GM12873 (cell line): Measurements from ENCODE around the gene LZIC.

Source experiments
- TF ChIP-seq, protein P1 (sequence below): IDR thresholded peaks from 2 replicates; pipeline ENCODE4 v1.5.1; 2012; ENCODE audit warnings: low read depth, mild to moderate bottlenecking, moderate library complexity, low read length, control low read depth; ENCODE audit not compliant: insufficient read depth; ENCODE audit errors: missing control alignments

The LZIC gene

DNA sequence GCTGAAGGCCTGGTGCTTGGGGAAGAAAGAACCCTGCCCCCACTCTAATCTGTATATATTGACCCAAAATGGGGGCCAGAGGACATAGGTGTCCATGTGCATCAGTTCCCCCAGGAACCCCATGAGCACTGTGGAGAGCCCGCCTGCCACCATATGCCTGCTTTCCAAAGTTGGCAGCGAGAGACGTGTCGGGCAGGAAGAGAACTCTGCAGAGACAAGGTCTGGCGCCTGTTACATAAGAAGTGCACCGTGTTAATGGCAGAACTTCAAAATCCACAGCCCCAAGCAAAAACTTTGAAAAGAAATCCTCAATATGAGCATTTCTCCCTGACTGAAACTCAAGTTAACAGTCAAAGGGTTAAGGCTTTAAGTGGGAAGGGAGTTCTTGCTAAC, 41.1 kb downstream of the LZIC start:
- TF ChIP-seq, protein P1, sequence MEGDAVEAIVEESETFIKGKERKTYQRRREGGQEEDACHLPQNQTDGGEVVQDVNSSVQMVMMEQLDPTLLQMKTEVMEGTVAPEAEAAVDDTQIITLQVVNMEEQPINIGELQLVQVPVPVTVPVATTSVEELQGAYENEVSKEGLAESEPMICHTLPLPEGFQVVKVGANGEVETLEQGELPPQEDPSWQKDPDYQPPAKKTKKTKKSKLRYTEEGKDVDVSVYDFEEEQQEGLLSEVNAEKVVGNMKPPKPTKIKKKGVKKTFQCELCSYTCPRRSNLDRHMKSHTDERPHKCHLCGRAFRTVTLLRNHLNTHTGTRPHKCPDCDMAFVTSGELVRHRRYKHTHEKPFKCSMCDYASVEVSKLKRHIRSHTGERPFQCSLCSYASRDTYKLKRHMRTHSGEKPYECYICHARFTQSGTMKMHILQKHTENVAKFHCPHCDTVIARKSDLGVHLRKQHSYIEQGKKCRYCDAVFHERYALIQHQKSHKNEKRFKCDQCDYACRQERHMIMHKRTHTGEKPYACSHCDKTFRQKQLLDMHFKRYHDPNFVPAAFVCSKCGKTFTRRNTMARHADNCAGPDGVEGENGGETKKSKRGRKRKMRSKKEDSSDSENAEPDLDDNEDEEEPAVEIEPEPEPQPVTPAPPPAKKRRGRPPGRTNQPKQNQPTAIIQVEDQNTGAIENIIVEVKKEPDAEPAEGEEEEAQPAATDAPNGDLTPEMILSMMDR, result no peak

DNA sequence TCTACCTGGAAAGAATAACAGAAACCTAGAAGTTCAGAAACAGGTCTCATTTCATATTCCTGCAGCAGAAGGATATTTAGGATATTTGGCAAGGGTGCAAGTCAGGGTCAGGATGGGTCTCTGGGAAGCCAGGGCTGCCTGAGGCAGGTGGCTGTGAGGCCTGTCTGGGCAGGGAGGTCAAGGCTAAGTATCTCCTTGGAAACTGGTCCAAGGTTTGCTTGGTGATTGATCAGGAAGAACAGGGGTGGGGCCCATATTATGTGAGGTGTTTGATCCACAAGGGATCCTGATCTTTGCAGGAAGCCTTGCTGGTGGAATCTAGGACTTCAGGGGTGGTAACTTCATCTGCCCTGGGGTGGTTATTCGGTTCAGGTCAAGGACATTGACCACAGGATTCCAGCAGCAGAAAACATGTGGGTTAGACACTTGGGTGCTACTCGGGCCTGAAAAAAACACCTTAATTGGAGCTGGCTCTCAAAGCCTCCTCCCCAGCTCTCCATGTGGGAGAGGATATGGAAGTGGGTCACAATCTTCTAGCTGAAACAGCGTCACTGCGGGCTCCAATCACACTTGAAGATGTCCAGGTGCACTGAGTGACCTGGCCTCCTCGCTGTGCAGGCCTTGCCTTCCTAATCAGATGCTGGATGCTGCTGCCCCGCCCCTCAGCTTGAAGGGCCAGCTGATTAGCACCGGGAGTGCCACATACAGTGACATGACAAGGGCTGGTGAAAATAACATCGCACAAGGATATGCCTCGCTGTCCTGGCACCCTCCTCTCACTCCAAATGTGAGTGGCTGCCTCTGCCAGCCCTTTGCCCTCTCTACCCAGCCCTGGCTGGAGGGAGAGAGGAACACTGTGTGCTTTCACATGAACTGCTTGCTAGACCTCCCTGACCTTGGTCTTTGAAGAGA, 41.8 kb downstream of the LZIC start:
- TF ChIP-seq, protein P1, result no peak

GRCh38 chr1:9900142-9901043, 42.8 kb downstream of the LZIC start:
- TF ChIP-seq, protein P1, result no peak

- TF ChIP-seq, protein P1, result no peak
Observed at GRCh38 chr1:9894115-9894514, 49.1 kb downstream of the LZIC start.

DNA sequence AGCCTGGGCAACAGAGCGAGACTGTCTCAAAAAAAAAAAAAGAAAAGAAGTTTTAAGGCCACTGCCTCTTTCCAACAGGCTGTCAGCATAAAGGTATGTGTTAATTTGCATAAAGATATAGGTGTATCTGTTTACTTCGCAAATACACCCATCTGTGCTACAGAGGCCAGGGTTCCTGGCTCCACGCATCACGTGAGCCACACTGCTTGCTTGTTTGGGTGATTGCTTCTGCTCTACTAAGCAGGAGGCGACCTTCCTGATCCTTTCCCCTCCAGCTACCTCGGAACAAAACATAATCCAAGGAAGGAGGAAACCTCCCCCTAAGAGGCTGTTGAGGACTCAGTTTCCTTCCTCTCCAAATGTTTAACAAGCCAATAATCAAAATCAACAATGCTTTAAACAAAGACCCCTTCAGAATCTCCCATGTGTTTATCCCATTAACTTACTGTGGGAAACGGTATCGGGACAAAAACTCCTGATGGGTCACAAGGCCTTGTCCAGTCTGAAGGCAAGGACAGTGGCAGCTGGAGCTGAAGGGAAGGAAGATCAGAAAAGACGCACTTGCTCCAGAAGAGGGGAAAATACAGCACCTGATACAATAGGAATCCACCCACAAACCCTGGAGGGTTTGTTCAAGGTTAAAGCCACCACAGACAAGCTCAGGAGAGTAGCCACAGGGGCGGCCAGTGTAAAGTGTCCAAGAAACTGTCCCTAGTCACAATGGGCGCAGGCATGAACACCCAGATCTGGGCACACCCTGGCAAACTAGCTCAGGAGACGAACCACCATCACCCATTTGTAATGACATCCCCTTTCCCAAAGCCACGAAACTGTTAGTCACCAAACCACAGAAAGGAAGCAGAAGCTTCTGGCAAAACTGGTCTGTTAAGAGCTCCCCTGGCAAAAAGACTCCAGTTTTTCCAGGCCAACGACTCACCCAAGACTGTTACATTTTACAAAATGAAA, 50.3 kb downstream of the LZIC start:
- TF ChIP-seq, protein P1, result no peak

DNA sequence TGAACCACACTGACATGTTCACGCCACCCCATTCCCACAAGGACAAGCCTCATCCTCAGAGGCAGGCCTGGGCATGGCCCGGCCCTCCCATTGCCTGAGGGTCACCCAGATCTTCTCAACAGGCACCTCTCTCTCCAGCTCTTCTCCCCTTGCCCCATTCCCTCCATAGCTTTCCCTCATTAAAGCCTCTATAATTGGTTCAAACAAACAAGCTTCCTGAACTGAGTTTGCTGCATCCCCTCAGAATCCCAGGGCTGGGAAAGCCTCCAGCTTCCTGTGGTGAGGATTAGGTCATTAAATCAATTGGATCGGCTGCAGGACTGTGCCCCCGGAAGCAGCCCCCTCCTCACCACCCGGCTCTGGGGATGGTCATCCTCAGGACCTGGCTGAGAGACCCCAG, 52.0 kb downstream of the LZIC start:
- TF ChIP-seq, protein P1, result no peak
